NCI-H1092 treated with DMSO at 0.1 percent for 48 hours (cell line): ENCODE measurements around the gene ANXA3.
"Not testable (repeated sequence)": the region's sequence is repeated elsewhere in the genome, so short reads cannot be mapped to it uniquely, and the experiment has no call there.

ENCODE experiments used
- DNase-seq: peaks from one replicate; lab custom pipeline; 2025; lab: John Stamatoyannopoulos, UW

Gene ANXA3

GRCh38 chr4:78543424-78544125 is 8.0 kb upstream of the ANXA3 start:
- no peak for DNase-seq

DNA sequence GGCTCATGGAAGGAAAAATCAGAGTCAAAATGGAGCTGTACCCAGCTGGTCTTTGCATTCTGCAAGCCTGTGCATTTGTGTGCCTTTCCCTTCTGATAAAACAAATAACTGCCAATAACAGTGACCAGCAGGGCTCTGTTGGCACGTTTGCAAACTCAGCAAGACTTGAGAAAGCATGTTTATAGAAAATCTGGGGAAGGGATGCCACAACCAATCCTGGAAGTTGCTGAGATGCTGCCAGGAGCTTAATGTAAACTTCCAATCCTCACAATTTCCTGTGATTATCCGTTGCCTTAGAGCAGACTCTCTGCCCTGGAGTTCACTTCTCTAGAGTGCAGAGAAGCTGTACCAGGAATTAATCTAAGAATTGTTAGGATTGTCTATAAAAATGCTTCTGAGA is 6.9 kb upstream of the ANXA3 start:
- DNase-seq: no peak

DNA sequence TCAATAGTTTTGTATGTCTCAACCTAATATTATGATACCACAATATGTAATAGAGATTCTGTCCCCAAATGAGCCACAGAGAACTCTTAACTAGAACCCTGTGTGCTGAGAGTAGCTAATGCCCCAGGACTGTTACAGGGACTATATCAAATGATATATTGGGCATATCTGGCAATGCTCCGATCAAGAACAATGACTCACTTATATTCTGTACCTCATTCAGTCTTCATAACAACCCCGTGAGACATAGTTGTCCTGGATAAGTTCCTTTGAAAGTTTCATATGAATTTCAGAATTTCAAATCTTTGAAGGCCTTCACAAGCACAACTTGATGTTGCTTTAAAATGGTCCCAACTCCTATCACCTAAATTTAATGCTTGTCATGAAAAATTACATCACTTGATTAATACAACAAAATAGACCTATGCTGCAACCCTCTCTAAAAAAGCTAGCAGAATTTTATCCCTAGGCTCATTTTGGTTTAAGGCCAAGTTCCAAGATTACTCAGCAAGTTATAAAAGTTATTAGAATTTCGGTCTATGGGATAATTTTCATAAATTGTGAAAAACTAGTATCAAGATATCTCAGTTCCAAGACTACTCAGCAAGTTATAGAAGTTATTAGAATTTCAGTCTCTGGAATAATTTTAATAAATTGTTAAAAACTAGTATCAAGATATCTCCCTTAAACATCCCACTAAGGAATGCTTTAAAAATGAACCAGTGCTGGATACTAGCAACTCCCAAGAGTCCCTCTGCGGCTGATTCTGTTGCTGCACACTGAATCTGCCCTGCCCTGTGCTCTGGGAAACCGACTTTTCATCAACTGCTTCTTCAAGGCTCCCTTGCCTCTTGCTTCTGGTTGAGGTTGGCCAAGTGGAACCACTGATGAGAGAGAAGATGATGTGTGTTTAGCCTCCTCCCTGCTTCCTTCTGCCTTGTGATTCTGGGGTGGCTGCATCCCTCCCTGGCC is 6.0 kb upstream of the ANXA3 start:
- DNase-seq: no peak

- DNase-seq: not testable (repeated sequence)
These were observed 3.7 kb upstream of the ANXA3 start for GRCh38 chr4:78547899-78548298.

GRCh38 chr4:78548889-78549288 is 2.7 kb upstream of the ANXA3 start:
- not testable (repeated sequence) for DNase-seq

DNA sequence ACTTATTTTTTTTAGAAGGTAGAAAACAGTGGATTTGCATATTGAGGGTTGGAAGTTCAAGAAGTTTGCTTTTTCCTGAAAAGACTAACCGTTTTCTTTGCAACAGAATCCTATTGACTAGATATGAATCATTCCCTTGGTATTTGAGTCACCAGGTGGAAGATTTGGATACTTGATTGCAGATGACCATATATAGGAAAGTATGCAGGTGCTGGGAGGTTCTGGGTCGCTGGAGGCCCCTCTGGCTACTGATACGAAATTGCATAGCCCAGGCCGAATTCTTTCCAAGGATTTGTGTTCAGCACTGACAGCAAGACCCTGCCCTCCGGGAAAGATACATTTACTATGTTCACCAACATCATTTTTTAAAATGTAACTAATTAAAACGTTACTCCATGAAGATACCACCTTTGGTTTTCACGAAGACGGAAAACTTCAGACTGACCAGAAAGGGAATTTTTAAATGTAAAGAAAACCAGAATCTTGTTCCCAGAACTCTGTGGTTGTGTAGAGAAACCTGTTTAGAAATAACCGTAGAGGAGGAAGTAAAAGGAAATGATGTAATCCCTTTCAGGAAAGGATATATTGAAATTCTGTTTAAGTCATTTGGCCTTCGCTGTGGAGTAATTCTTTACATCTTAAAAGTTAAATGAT is 946 bp downstream of the ANXA3 start:
- DNase-seq: no peak

DNA sequence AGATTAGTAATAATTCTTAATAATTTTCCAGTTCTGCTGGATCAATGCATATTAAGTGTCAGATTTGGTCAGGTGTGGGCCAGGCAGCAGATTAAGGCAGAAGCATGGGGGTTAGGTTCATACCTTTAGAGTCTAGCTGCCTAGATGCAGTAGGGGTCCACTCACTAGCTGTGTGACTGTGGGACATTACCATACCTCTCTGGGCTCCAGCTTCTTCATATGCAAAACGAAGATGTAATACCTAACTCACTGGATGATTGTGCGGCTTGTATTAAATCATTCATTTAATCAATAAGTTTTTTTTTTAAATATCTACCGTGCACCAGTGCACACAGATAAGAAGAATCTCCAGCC is 1.4 kb downstream of the ANXA3 start:
- DNase-seq: no peak

DNA sequence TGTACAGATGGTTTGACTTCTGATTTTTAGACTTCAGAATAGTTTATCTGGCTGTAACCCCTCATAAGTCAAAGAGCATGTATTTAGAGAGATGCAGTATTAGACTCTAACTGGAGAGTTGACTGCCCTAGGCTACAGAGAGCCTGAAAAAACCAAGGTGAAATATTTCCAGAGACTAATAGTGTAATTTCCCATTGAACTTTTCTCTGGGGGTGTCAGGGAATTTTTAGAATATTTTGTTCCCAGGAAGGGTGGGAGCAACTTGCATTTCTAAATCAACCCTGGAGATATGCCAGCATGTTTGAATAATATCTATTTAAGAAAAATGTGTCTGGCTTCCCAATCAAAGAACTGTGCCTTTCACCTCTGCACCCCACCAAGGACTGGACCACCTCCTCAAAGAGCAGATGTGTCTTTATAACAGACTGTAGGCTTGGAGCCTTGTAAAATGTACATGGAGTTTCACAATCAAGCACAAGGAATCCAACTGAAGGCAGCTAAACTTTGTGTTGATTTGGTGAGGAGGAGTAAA is 2.0 kb downstream of the ANXA3 start:
- no peak for DNase-seq

DNA sequence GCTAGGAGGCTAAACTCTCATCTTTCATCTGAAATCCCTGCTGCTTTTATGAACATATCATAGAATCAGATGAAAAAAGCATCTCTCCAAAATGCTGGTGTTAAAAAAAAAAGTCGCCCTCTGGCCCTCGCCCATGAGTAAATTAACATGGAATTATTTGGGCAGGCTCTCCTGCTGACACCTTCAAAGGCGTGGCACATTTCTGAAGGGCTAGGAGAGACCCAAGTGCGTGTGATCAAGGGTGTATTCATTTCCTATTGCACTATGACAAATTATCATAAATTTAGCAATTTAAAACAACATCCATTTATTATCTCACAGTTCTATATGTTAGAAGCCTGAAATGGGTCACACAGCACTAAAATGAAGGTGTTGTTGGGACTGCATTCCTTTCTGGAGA is 5.1 kb downstream of the ANXA3 start:
- no peak for DNase-seq

GRCh38 chr4:78557841-78558240 is 6.3 kb downstream of the ANXA3 start:
- no peak for DNase-seq

DNA sequence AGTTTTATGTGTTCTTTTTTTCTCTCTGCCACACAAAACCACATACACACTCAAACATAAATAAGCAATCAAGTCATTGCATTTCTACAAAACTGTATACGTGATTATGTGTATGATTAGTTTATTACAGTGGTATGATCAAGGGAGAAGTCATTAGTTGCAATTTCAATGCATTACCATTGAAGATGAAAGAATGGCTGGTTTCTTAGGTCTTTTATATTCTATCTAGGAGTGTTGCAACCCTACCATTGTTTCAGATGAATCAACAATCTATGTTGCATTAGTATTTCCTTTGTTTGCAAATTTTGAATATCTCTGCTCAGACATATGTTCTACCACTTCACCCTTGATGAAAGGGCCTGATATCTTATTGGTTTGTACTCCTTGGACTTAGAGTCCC is 6.8 kb downstream of the ANXA3 start:
- no peak for DNase-seq

GRCh38 chr4:78560296-78560963 is 8.9 kb downstream of the ANXA3 start:
- DNase-seq: no peak

GRCh38 chr4:78561677-78562076 is 10.1 kb downstream of the ANXA3 start:
- DNase-seq: no peak

GRCh38 chr4:78562687-78563086 is 11.1 kb downstream of the ANXA3 start:
- no peak for DNase-seq

DNA sequence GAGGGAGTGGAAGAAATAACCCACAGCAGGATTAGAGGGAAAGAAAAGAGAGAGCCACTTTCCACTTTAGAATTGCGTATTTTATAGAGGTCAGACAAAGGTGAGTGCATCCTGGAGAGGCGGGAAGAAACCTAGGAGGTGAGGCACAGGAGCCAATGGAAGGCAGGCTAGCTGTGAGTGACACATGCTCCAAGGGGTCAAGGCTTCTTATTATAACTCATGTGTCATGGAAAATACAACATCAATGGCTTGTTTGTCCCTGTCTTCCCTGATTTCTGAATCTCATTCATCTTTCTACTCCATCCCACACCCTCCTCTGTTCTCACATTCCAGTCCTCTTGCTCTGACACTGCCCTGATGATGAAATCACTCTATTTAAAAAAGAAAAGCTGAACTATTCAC is 14.4 kb downstream of the ANXA3 start:
- DNase-seq: no peak

- no peak for DNase-seq
These were observed 15.4 kb downstream of the ANXA3 start for GRCh38 chr4:78566834-78567499.

DNA sequence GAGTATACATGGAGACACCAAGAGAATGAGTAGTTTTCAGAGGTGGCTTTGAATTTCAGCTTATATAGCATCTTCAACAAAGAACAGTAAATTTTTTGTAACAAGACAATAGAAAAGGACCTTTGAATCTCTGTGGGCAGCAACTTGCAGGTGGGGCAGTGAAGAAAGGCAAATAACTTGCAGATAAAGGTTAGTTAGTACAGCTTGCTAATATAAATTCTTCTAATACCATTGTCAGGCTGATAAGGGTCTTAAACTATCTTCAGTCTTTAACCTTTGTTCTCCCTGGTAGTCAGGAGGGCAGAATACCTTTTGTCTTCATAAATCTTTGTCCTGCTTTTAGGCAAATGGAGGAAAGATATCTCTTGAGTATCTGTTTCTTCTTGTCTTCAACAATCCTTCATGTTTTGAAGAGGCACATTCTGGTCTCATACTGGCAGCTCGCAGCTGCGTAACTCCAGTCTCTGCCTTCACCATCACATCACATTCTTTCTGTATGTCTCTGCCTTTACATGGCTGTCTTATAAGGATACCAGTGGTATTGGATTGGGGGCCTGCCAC is 16.0 kb downstream of the ANXA3 start:
- DNase-seq: no peak

- DNase-seq: no peak
These were observed 17.2 kb downstream of the ANXA3 start for GRCh38 chr4:78568640-78569305.

DNA sequence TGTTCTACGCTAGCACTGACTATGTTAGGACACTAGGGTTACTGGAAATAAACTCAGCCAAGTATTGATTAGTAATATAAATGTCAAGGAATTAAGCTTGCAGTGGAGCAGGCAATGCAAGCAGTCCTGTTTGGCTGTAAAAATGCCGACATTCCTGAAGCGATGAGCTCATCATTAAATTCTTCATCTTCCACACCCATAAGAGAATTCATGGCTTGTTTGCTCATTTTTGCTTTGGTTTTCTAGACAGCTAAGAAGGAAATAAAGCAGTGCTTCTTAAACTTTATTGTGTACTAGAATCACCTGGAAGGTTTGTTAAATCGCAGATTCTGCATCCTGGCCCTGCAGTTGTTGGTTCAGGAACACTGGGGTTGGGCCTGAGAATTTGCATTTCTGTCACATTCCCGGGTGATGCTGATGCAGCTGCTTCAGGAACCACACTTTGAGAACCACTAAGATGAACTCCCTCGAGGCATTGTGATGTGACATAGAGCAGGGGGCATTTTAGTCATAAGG is 17.8 kb downstream of the ANXA3 start:
- no peak for DNase-seq

DNA sequence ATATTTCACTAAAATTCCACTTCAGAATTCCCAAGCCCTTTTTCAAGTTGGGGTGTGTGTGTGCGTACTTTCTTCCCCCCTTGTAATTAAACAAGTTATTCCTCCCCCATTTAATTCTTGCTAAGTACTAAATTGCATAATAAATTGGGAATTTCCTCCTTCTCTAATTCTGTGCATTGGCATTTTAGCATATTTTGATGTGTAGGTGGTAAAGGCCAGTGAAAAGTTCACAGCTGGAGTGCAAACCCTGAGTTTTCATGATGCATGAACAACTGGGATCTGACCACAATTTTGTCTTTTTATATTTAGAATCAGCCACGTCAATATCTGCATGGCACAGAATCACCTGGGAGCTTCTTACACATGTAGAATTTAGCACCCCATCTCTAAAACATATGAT is 18.5 kb downstream of the ANXA3 start:
- DNase-seq: no peak
